Lower leg skin (tissue), 4 donors: ENCODE results near the gene DYNC1I1. TPM values are rescaled to one million over a fixed set of nuclear protein-coding genes. Genes with fewer than 3 reads are reported as not detected.

Experiments
- DNase-seq, 2 donors: peaks; one replicate each; pipeline ENCODE4 v3.0.0-alpha.2; 2019; ENCODE audit warnings: low spot score in 2 of 2
- H3K4me3 ChIP-seq: fragments of 200-600 bp; sonication (generic); 2 replicates; pipeline ENCODE4 v1.5.1; 2017; ENCODE audit warnings: mild to moderate bottlenecking, low read depth; ENCODE audit not compliant: poor library complexity, severe bottlenecking
- POLR2A ChIP-seq, 2 donors: fragments of 450-650 bp; IDR thresholded peaks; one replicate each; pipeline ENCODE4 v1.6.1; 2016 to 2017; ENCODE audit warnings: antibody characterized with exemption in 2 of 2, mild to moderate bottlenecking in 1 of 2, moderate library complexity in 1 of 2
- WGBS, 2 donors: methylation state at CpG; one replicate each; pipeline ENCODE4 v1.1.5; 2018; 5-methylcytosine and 5-hydroxymethylcytosine counted together
- intact Hi-C: fragments of 100-400 bp; cut with DNase I; formaldehyde crosslinking; loops from one replicate; pipeline ENCODE4 v1.15.0; 2023; ENCODE audit warnings: low total_unique reads
- total RNA-seq, 4 donors: library from RNA; depleted of rRNA; stranded (reverse); fragments of >200 nt; gene quantifications; one replicate each; pipeline ENCODE4 v1.1.0, GENCODE V29; 2016
- TF ChIP-seq, protein P1 (sequence below), 3 donors: fragments of 450-650 bp; IDR thresholded peaks; one replicate each; pipeline ENCODE4 v1.5.1; 2016; ENCODE audit warnings: antibody characterized with exemption in 3 of 3, mild to moderate bottlenecking in 3 of 3, moderate library complexity in 2 of 3

The DYNC1I1 gene
- total RNA-seq, 4 donors from 2014 or later, result 0.97 to 7.6 (median 3.7) TPM

DNA sequence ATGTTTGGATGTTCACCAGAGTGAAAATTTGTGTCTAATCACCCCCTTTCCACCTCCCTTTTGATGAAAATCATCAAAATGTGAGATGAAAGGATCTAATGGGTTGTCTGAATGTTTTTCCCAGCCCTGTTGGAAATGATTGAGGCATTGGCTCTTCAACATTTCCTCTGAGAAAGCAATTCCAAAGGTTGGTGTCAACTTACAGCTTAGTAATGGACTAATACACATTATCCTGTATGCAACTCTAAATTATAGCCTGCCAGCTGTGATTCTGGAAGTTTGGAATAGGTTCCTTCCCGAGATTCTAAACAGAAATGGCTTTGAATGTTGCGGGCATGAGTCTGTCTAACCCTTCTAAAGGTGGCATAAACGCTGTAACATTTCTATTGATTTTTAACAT is 152.9 kb downstream of the DYNC1I1 start:
- H3K4me3 ChIP-seq, result no peak overlapping the region
- WGBS, 2 donors, result 77 to 81% methylated on average over 3 of the region's 3 CpGs
- TF ChIP-seq POLR2A (IDR thresholded peaks at IDR 0.05), result no peak
- TF ChIP-seq, protein P1, sequence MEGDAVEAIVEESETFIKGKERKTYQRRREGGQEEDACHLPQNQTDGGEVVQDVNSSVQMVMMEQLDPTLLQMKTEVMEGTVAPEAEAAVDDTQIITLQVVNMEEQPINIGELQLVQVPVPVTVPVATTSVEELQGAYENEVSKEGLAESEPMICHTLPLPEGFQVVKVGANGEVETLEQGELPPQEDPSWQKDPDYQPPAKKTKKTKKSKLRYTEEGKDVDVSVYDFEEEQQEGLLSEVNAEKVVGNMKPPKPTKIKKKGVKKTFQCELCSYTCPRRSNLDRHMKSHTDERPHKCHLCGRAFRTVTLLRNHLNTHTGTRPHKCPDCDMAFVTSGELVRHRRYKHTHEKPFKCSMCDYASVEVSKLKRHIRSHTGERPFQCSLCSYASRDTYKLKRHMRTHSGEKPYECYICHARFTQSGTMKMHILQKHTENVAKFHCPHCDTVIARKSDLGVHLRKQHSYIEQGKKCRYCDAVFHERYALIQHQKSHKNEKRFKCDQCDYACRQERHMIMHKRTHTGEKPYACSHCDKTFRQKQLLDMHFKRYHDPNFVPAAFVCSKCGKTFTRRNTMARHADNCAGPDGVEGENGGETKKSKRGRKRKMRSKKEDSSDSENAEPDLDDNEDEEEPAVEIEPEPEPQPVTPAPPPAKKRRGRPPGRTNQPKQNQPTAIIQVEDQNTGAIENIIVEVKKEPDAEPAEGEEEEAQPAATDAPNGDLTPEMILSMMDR (IDR thresholded peaks at IDR 0.05), result no peak
- intact Hi-C loops, result no loop called here
- DNase-seq, result no peak

DNA sequence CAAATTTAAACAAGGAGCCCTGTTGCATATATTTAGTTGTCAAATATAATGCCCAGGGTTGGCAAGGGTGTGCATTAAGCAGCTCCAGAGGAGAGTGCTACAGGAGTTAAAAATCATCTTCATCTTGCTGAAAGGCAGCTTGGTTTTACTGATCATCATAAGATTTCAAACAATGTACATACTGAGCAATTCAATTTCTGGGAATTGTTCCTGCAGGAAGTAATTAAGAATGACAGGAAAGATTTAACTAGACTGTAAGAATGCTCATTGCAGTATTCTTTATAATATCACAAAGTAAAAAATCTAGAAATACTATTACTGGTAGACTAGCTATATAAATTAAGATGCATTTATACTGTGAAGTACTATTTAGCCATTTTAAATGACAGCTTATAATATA is 153.6 kb downstream of the DYNC1I1 start:
- H3K4me3 ChIP-seq, result no peak overlapping the region
- intact Hi-C loops, result no loop called here
- TF ChIP-seq POLR2A (IDR thresholded peaks at IDR 0.05), result no peak
- TF ChIP-seq, protein P1 (IDR thresholded peaks at IDR 0.05), result no peak
- DNase-seq, result no peak

DNA sequence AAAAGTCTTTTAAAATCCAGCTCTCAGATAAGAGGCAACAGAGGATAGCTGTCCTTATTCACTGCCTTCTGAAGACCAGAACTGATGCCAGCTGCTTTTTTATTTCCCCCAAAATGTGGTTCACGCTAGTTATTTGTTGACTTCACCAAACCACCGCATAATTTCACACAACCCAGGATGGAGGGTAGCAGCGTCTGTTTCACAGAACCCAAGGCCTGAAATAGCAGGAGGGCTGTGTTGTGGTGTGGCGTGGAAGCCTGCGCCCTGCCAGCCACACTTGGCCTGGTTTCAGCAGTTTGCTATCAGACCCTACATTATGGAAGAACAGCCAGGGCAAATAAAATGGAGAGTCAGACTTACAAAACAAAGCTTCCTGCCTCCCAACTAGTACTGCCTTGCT is 155.4 kb downstream of the DYNC1I1 start:
- DNase-seq, result no peak
- TF ChIP-seq, protein P1 (IDR thresholded peaks at IDR 0.05), result no peak
- TF ChIP-seq POLR2A (IDR thresholded peaks at IDR 0.05), result no peak
- H3K4me3 ChIP-seq, result no peak overlapping the region
- intact Hi-C loops, result no loop called here
- 59 to 71% methylated on average over 5 of the region's 5 CpGs for WGBS, 2 donors

DNA sequence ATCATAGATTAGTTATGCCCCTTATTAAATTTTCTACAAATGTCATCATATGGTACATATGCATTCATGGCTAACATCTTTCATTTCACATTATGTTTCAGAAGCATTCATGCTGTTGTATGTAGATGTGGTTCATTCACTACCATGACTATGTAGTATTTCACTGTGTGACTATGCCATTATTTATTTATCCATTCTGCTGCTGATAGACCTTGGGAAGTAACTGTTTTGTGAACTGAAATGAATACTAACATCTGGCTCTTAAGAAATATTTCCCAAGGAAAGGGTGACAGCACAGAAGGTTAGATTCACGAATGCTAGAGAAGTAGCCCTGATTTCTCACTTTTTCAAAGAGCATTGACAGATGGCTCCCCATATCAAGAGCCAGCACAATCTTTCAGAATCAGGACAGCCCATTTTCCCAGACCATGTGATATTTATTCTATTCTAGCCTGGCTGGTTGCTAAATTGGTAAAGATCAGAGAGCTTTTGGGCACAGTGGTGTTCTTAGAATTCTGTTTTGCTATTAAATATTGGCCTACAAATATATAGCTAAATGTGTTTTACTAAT is 157.4 kb downstream of the DYNC1I1 start:
- WGBS, 2 donors, result 78 to 87% methylated on average over 1 of the region's 1 CpG
- DNase-seq, result no peak
- no peak overlapping the region for H3K4me3 ChIP-seq
- intact Hi-C loops, result no loop called here
- TF ChIP-seq, protein P1 (IDR thresholded peaks at IDR 0.05), result no peak
- no peak for TF ChIP-seq POLR2A (IDR thresholded peaks at IDR 0.05)

DNA sequence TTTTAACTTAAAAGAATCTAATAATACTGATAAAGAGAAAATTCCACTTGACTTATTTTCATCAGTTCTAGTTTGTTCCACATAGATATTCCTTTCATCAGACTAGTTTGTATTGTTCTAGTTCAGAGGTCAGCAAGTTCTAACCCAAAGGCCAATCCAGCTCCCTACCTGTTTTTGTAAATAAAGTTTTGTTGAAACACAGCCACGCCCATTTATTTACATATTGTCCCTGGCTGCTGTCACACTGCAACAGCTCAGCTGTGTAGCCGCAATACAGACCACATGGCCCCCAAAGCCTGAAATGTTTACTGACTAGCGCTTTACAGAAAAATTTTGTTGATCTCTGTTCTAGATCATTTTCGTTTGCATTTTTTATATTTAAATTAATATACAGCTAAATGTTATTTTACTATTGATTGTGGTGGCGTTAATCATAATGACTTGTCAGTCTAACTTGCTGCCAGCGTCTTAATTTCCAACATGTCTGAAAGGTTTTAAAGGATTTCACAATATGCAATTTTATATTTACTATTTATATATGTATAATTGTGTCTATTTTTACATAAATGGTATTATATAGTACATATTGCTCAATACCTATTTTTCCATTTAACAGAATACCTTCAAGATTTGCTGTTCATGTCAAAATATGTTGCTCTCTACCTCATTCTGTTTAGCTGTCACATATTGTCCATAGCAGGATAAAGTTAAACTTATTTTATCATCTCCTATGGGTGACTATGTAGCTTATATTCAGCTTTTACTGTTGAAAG is 159.3 kb downstream of the DYNC1I1 start:
- intact Hi-C loops, result no loop called here
- WGBS, 2 donors, result 82 to 92% methylated on average over 6 of the region's 6 CpGs
- DNase-seq, result no peak
- TF ChIP-seq, protein P1 (IDR thresholded peaks at IDR 0.05), result no peak
- H3K4me3 ChIP-seq, result no peak overlapping the region
